PFSK-1 (cell line): ENCODE data around the gene DLGAP4.

Source experiments
- FOXP2 ChIP-seq: optimal IDR thresholded peaks from 2 replicates; pipeline ENCODE3; 2011; ENCODE audit warnings: borderline replicate concordance, control low read depth, inconsistent platforms; ENCODE audit not compliant: insufficient read depth; ENCODE audit errors: extremely low read length, extremely low read depth
- POLR2AphosphoS5 ChIP-seq: IDR thresholded peaks from 2 replicates; pipeline ENCODE4 v1.6.1; 2012; ENCODE audit warnings: low read depth, mild to moderate bottlenecking, control low read depth, low read length, moderate library complexity
- REST ChIP-seq, 2 experiments: IDR thresholded peaks; 2 replicates each; pipeline versions ENCODE4 v1.6.1 to v1.8.0; 2011 to 2012; ENCODE audit warnings: low read depth in 2 of 2, low read length in 2 of 2, control low read depth in 1 of 2, inconsistent platforms in 1 of 2, mild to moderate bottlenecking in 1 of 2, moderate library complexity in 1 of 2; ENCODE audit not compliant: insufficient read depth in 1 of 2
- SIN3A ChIP-seq: IDR thresholded peaks from 2 replicates; pipeline ENCODE4 v1.6.1; 2012; ENCODE audit warnings: mild to moderate bottlenecking, low read length, moderate library complexity, borderline replicate concordance; ENCODE audit not compliant: insufficient read depth
- TAF1 ChIP-seq: IDR thresholded peaks from 2 replicates; pipeline ENCODE4 v1.6.1; 2012; ENCODE audit warnings: low read length, control low read depth, borderline replicate concordance; ENCODE audit not compliant: insufficient read depth

Gene DLGAP4

GRCh38 chr20:36360429-36360828 lies 54.3 kb downstream of the DLGAP4 start:
- TF ChIP-seq FOXP2 (no peak), TAF1 (no peak), REST (IDR thresholded peaks at IDR 0.05; ENCODE audit: insufficient read depth in 1 of 2, low read depth in 2 of 2, low read length in 2 of 2) (no peak), POLR2AphosphoS5 (no peak), SIN3A (no peak)

GRCh38 chr20:36361406-36361805 lies 55.3 kb downstream of the DLGAP4 start:
- TF ChIP-seq TAF1 (no peak), REST (IDR thresholded peaks at IDR 0.05; ENCODE audit: insufficient read depth in 1 of 2, low read depth in 2 of 2, low read length in 2 of 2) (no peak), SIN3A (no peak), FOXP2 (no peak), POLR2AphosphoS5 (no peak)

- TF ChIP-seq TAF1 = no peak
- TF ChIP-seq SIN3A = no peak
- TF ChIP-seq REST (IDR thresholded peaks at IDR 0.05; ENCODE audit: insufficient read depth in 1 of 2, low read depth in 2 of 2, low read length in 2 of 2) = no peak
- TF ChIP-seq POLR2AphosphoS5 = no peak
- TF ChIP-seq FOXP2 = no peak
Measured at GRCh38 chr20:36362261-36362660, 56.1 kb downstream of the DLGAP4 start.

GRCh38 chr20:36362978-36363713 lies 57.0 kb downstream of the DLGAP4 start:
- TF ChIP-seq REST (IDR thresholded peaks at IDR 0.05; ENCODE audit: insufficient read depth in 1 of 2, low read depth in 2 of 2, low read length in 2 of 2) (no peak), SIN3A (no peak), POLR2AphosphoS5 (no peak), FOXP2 (no peak), TAF1 (no peak)

- TF ChIP-seq SIN3A (no peak), TAF1 (no peak), POLR2AphosphoS5 (no peak), REST (IDR thresholded peaks at IDR 0.05; ENCODE audit: insufficient read depth in 1 of 2, low read depth in 2 of 2, low read length in 2 of 2) (no peak), FOXP2 (no peak)
Measured at GRCh38 chr20:36364506-36364905, 58.4 kb downstream of the DLGAP4 start.
